GM23338 (cell line): ENCODE measurements around the gene NOC2L.

Experiments
- CREB1 ChIP-seq: fragments of 250-450 bp; sonication (Bioruptor Pico); IDR thresholded peaks from 2 replicates; pipeline ENCODE4 v1.5.0; 2020; ENCODE audit warnings: low read depth, mild to moderate bottlenecking, moderate library complexity
- ETS1 ChIP-seq: IDR thresholded peaks from 2 replicates; pipeline ENCODE4 v1.6.1; 2016; ENCODE audit warnings: antibody characterized with exemption
- EZH2 ChIP-seq: fragments of 200-600 bp; sonication (generic); IDR thresholded peaks from one replicate; pipeline ENCODE4 v1.8.0; 2017; ENCODE audit warnings: antibody characterized with exemption, mild to moderate bottlenecking, low read depth; ENCODE audit not compliant: unreplicated experiment
- EZH2phosphoT487 ChIP-seq: fragments of 200-600 bp; sonication (generic); IDR thresholded peaks from one replicate; pipeline ENCODE4 v1.8.1; 2018; ENCODE audit warnings: antibody characterized with exemption; ENCODE audit not compliant: unreplicated experiment
- NANOG ChIP-seq: IDR thresholded peaks from 2 replicates; pipeline ENCODE4 v1.6.1; 2016; ENCODE audit warnings: antibody characterized with exemption, borderline replicate concordance
- POLR2AphosphoS5 ChIP-seq: IDR thresholded peaks from 2 replicates; pipeline ENCODE4 v1.6.1; 2016; ENCODE audit warnings: antibody characterized with exemption, low read depth
- REST ChIP-seq: IDR thresholded peaks from one replicate; pipeline ENCODE4 v1.6.1; 2018; ENCODE audit warnings: antibody characterized with exemption; ENCODE audit not compliant: unreplicated experiment
- ZNF114 ChIP-seq: fragments of 250-450 bp; sonication (Bioruptor Pico); IDR thresholded peaks from 2 replicates; pipeline ENCODE4 v1.5.0; 2020; ENCODE audit warnings: mild to moderate bottlenecking, moderate library complexity
- TF ChIP-seq, protein P1 (sequence below), 2 experiments: fragments of 200-600 bp in 1 of 2; sonication (generic) in 1 of 2; conservative IDR thresholded peaks; 2 replicates each; pipeline versions ENCODE4 v1.5.1 to v1.6.1; 2016 to 2017; ENCODE audit warnings: antibody characterized with exemption in 2 of 2, low read depth in 2 of 2, mild to moderate bottlenecking in 2 of 2, moderate library complexity in 1 of 2

DNA sequence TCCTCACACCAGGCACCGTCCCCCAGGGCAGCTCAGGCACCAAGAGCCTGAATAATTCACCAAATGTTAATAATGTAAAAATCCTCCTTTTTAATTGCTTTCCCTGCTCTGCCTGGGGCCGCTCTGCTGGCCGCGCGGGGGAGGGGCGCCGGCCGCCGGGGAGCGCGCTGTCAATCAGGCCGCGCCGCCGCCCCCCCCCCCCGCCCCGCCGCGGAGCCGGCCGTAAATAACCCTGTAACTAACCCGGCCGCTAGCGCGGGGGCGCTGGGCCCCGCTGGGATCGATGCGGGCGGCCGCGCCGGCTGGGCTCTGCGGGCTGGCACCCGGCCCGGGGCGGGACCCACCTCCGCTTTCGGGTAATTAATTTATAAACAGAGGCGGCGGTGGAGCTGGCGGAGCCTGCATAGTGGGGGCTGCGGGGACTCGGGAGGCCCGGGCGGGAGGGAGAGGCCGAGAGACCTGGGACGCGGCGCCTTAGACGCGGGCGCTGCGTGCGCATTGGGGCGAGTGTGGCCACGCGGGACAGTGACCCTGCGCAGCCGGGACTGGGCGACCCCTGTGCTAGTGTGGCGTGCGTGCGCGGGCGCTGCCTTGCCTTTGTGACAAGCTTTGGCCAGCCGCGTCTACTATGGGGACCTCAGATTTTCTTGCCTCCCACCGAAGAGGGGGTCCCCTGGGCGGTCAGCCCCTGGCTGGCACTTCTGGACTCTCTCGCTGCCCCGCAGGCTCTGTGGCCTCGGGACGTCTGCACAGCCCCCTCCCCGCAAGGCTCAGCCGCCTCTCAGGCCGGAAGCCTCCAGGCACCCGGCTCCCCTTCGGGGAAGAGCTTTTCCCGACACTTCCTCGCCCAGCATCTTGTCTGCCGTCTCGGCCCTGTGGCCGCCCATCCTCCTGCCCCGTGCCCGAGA lies 18.7 kb downstream of the NOC2L start:
- TF ChIP-seq, protein P1, sequence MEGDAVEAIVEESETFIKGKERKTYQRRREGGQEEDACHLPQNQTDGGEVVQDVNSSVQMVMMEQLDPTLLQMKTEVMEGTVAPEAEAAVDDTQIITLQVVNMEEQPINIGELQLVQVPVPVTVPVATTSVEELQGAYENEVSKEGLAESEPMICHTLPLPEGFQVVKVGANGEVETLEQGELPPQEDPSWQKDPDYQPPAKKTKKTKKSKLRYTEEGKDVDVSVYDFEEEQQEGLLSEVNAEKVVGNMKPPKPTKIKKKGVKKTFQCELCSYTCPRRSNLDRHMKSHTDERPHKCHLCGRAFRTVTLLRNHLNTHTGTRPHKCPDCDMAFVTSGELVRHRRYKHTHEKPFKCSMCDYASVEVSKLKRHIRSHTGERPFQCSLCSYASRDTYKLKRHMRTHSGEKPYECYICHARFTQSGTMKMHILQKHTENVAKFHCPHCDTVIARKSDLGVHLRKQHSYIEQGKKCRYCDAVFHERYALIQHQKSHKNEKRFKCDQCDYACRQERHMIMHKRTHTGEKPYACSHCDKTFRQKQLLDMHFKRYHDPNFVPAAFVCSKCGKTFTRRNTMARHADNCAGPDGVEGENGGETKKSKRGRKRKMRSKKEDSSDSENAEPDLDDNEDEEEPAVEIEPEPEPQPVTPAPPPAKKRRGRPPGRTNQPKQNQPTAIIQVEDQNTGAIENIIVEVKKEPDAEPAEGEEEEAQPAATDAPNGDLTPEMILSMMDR (conservative IDR thresholded peaks at IDR 0.05; ENCODE audit: low read depth in 2 of 2) = no peak
- TF ChIP-seq ETS1 = no peak
- no peak for TF ChIP-seq REST
- TF ChIP-seq POLR2AphosphoS5 = no peak
- peak; percentile 57 for TF ChIP-seq EZH2phosphoT487
- TF ChIP-seq NANOG = no peak
- peak; percentile 72 for TF ChIP-seq EZH2
- no peak for TF ChIP-seq ZNF114
- TF ChIP-seq CREB1 (CRISPR knock-in tag) = no peak
